Neural cell (in vitro differentiated cells): ENCODE measurements around the gene PLEKHA4. TPM values are rescaled to one million over a fixed set of nuclear protein-coding genes. Genes with fewer than 3 reads are reported as not detected.

Experiments used
- H2AFZ ChIP-seq: fragments of 200-600, 300-800 bp; sonication (generic), shearing (Covaris generic); 2 replicates; pipeline ENCODE4 v1.6.0; 2014; ENCODE audit warnings: low read depth, mild to moderate bottlenecking, antibody characterized with exemption, low read length, moderate library complexity
- H3F3A ChIP-seq: fragments of 200-600 bp; shearing (Covaris generic); 2 replicates; pipeline ENCODE4 v1.6.1; 2016; ENCODE audit warnings: mild to moderate bottlenecking, moderate library complexity, mixed read lengths, antibody characterized with exemption, low read length; ENCODE audit not compliant: insufficient read depth, poor library complexity, severe bottlenecking
- H3K27ac ChIP-seq: fragments of 200-600, 300-800 bp; sonication (generic), shearing (Covaris generic); 2 replicates; pipeline ENCODE4 v1.5.1; 2014; ENCODE audit warnings: mild to moderate bottlenecking, low read length, moderate library complexity
- H3K27me3 ChIP-seq: fragments of 300-800, 200-600 bp; sonication (generic), shearing (Covaris generic); 2 replicates; pipeline ENCODE4 v1.6.0; 2014; ENCODE audit warnings: mild to moderate bottlenecking, low read depth, low read length, moderate library complexity; ENCODE audit not compliant: insufficient read depth
- H3K36me3 ChIP-seq: fragments of 300-800, 200-600 bp; sonication (generic), shearing (Covaris generic); 2 replicates; pipeline ENCODE4 v1.5.1; 2014; ENCODE audit warnings: mild to moderate bottlenecking, antibody characterized with exemption, low read length, moderate library complexity; ENCODE audit not compliant: insufficient read depth
- H3K4me2 ChIP-seq: fragments of 300-800, 200-600 bp; sonication (generic), shearing (Covaris generic); 2 replicates; pipeline ENCODE4 v1.6.0; 2014; ENCODE audit warnings: mild to moderate bottlenecking, low read length
- H3K4me3 ChIP-seq: fragments of 300-800, 200-600 bp; sonication (generic), shearing (Covaris generic); 2 replicates; pipeline ENCODE4 v1.5.1; 2014; ENCODE audit warnings: mild to moderate bottlenecking, low read length, moderate library complexity
- H3K79me2 ChIP-seq: fragments of 200-600 bp; shearing (Covaris generic); replicated peaks from 2 replicates; pipeline ENCODE4 v1.6.0; 2014; ENCODE audit warnings: mild to moderate bottlenecking, low read length, moderate library complexity; ENCODE audit not compliant: insufficient read depth
- H3K9ac ChIP-seq: fragments of 300-800, 200-600 bp; sonication (generic), shearing (Covaris generic); 2 replicates; pipeline ENCODE4 v1.6.1; 2016; ENCODE audit warnings: mild to moderate bottlenecking, low read length, mixed read lengths
- H3K9me2 ChIP-seq: fragments of 200-600 bp; shearing (Covaris generic); 2 replicates; pipeline ENCODE4 v1.6.1; 2016; ENCODE audit warnings: mild to moderate bottlenecking, low read length, mixed read lengths; ENCODE audit not compliant: insufficient read depth
- H3K9me3 ChIP-seq: fragments of 200-600, 300-800 bp; sonication (generic), shearing (Covaris generic); 2 replicates; pipeline ENCODE4 v1.6.1; 2016; ENCODE audit warnings: mild to moderate bottlenecking, mixed run types, low read length, moderate library complexity, mixed read lengths
- H4K20me1 ChIP-seq: fragments of 200-600 bp; shearing (Covaris generic); 2 replicates; pipeline ENCODE4 v1.6.1; 2016; ENCODE audit warnings: mild to moderate bottlenecking, mixed run types; ENCODE audit not compliant: insufficient read depth
- EP300 ChIP-seq: fragments of 450-650 bp; conservative IDR thresholded peaks from 2 replicates; pipeline ENCODE4 v1.6.1; 2014; ENCODE audit warnings: antibody characterized with exemption, mild to moderate bottlenecking, moderate library complexity; ENCODE audit not compliant: poor library complexity, severe bottlenecking
- EZH2 ChIP-seq: fragments of 200-600, 300-800 bp; shearing (Covaris generic), sonication (generic); IDR thresholded peaks from 2 replicates; pipeline ENCODE4 v1.6.1; 2014; ENCODE audit warnings: antibody characterized with exemption, low read length, borderline replicate concordance, mild to moderate bottlenecking; ENCODE audit not compliant: insufficient read depth, poor library complexity, severe bottlenecking
- MXI1 ChIP-seq: fragments of 450-650 bp; conservative IDR thresholded peaks from 2 replicates; pipeline ENCODE4 v1.6.1; 2014; ENCODE audit warnings: antibody characterized with exemption, mild to moderate bottlenecking; ENCODE audit not compliant: poor library complexity, severe bottlenecking
- POLR2AphosphoS5 ChIP-seq: IDR thresholded peaks from 2 replicates; pipeline ENCODE4 v1.6.1; 2012
- RAD21 ChIP-seq: fragments of 450-650 bp; conservative IDR thresholded peaks from 2 replicates; pipeline ENCODE4 v1.6.1; 2014; ENCODE audit warnings: antibody characterized with exemption, mild to moderate bottlenecking, moderate library complexity
- SMC3 ChIP-seq: fragments of 450-650 bp; conservative IDR thresholded peaks from 2 replicates; pipeline ENCODE4 v1.6.1; 2014; ENCODE audit warnings: antibody characterized with exemption, mild to moderate bottlenecking, moderate library complexity; ENCODE audit not compliant: poor library complexity
- TAF1 ChIP-seq: IDR thresholded peaks from 2 replicates; pipeline ENCODE4 v1.6.1; 2012; ENCODE audit warnings: low read depth
- polyA minus RNA-seq: library from RNA; depleted of rRNA, polyadenylated mRNA; stranded (reverse); fragments of >200 nt; gene quantifications from 2 replicates; pipeline ENCODE4 v1.2.3, GENCODE V29; 2014
- polyA plus RNA-seq: library from polyadenylated mRNA; depleted of rRNA; stranded (reverse); fragments of >200 nt; gene quantifications from 2 replicates; pipeline ENCODE4 v1.2.3, GENCODE V29; 2014
- TF ChIP-seq, protein P1 (sequence below): IDR thresholded peaks from 2 replicates; pipeline ENCODE4 v1.6.1; 2012; ENCODE audit warnings: borderline replicate concordance
- TF ChIP-seq, protein P2 (sequence below): fragments of 450-650 bp; IDR thresholded peaks from 2 replicates; pipeline ENCODE4 v1.5.1; 2014; ENCODE audit warnings: antibody characterized with exemption, mild to moderate bottlenecking, moderate library complexity; ENCODE audit not compliant: poor library complexity, severe bottlenecking

The PLEKHA4 gene, protein sequence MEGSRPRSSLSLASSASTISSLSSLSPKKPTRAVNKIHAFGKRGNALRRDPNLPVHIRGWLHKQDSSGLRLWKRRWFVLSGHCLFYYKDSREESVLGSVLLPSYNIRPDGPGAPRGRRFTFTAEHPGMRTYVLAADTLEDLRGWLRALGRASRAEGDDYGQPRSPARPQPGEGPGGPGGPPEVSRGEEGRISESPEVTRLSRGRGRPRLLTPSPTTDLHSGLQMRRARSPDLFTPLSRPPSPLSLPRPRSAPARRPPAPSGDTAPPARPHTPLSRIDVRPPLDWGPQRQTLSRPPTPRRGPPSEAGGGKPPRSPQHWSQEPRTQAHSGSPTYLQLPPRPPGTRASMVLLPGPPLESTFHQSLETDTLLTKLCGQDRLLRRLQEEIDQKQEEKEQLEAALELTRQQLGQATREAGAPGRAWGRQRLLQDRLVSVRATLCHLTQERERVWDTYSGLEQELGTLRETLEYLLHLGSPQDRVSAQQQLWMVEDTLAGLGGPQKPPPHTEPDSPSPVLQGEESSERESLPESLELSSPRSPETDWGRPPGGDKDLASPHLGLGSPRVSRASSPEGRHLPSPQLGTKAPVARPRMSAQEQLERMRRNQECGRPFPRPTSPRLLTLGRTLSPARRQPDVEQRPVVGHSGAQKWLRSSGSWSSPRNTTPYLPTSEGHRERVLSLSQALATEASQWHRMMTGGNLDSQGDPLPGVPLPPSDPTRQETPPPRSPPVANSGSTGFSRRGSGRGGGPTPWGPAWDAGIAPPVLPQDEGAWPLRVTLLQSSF
- polyA plus RNA-seq (not detected in 2 replicates), polyA minus RNA-seq (not detected in 2 replicates)

DNA sequence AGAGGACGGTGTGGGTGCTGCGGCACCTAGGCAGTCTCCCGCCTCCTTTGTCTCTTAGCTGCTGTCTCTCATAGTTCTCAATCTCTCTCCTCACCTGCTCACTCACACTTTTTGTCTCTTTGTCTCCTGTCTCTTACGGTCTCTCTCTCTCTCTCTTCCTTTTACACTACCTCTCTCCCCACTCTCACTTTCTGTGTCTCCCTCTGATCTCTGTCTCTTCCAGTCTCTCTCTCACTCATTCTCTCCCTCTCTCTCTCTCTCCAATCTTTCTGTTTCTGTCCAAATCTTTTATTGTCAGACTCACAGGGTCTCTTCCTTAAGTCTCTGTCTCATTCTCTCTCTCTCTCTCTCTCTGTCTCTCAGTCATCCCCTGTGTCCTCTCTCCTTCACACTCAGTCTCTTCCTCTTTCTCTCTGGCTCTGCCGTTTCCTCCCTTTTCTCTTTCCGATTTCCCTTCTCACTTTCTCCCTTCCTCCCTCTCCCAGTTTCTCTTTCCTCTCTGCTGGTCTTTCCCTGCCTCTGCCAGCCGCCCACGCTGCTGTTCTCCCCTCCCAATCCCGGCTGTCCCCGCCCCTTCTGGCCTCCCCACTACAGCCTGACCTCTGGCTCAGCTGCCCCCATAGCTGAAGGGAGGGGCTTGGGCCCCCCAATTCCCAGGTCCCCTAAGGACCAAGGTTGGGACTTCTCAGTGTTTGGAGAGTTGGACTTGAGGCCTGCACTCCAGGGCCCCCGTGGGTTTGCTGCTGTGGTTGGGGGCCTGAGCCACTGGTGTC lies at the start of gene PLEKHA4:
PLEKHA4 (minus strand) TSS at position 504 of the 773 bp plus-strand sequence. CDS start 997 bp downstream, outside the sequence.
- H3K9ac ChIP-seq: no peak within 1 kb of the TSS
- no peak within 1 kb of the TSS for H3K4me2 ChIP-seq
- H3F3A ChIP-seq: peaks cover 3% of the 10 kb centered on the region
- no peaks in the 10 kb centered on the region for H3K27me3 ChIP-seq
- no peak within 1 kb of the TSS for H3K4me3 ChIP-seq
- H4K20me1 ChIP-seq: no peaks in the 10 kb centered on the region
- H3K9me3 ChIP-seq: no peaks in the 10 kb centered on the region
- no peaks in the 10 kb centered on the region for H3K9me2 ChIP-seq
- no peaks in the 10 kb centered on the region for H3K36me3 ChIP-seq
- no peak for TF ChIP-seq TAF1
- TF ChIP-seq MXI1: no peak
- no peak for TF ChIP-seq EP300
- no peak for TF ChIP-seq RAD21
- H2AFZ ChIP-seq: no peak within 1 kb of the TSS
- peaks cover 10% of the 10 kb centered on the region for H3K79me2 ChIP-seq
- no peak within 1 kb of the TSS for H3K27ac ChIP-seq

DNA sequence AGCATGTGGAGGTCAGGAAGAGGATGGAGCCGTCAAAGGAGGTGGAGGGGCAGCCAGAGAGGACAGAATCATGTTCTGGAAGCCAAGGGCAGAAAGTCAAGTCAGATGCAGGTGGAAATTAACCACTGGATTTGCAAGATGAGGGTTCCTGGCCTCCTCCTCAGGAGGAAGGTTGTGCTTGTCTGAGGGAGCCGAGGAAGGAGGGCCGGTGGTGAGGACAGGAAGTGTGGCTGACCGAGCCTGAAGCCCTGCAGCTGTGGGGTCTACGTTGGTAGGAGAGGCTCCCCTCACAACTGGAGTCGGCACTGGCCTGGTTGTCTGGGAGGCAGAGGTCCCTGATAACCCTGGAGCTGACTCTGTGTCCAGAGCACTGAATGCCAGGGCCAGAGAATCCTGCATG lies 49.7 kb upstream of the PLEKHA4 start:
- no peaks in the 10 kb centered on the region for H3K79me2 ChIP-seq
- no peak overlapping the region for H2AFZ ChIP-seq
- H3K27ac ChIP-seq: no peak overlapping the region
- no peak overlapping the region for H3K9ac ChIP-seq
- H3K36me3 ChIP-seq: no peaks in the 10 kb centered on the region
- no peaks in the 10 kb centered on the region for H3F3A ChIP-seq
- no peaks in the 10 kb centered on the region for H3K27me3 ChIP-seq
- H3K9me2 ChIP-seq: no peaks in the 10 kb centered on the region
- H3K4me2 ChIP-seq: no peak overlapping the region
- no peak overlapping the region for H3K4me3 ChIP-seq
- no peaks in the 10 kb centered on the region for H3K9me3 ChIP-seq
- no peaks in the 10 kb centered on the region for H4K20me1 ChIP-seq
- TF ChIP-seq, protein P1, sequence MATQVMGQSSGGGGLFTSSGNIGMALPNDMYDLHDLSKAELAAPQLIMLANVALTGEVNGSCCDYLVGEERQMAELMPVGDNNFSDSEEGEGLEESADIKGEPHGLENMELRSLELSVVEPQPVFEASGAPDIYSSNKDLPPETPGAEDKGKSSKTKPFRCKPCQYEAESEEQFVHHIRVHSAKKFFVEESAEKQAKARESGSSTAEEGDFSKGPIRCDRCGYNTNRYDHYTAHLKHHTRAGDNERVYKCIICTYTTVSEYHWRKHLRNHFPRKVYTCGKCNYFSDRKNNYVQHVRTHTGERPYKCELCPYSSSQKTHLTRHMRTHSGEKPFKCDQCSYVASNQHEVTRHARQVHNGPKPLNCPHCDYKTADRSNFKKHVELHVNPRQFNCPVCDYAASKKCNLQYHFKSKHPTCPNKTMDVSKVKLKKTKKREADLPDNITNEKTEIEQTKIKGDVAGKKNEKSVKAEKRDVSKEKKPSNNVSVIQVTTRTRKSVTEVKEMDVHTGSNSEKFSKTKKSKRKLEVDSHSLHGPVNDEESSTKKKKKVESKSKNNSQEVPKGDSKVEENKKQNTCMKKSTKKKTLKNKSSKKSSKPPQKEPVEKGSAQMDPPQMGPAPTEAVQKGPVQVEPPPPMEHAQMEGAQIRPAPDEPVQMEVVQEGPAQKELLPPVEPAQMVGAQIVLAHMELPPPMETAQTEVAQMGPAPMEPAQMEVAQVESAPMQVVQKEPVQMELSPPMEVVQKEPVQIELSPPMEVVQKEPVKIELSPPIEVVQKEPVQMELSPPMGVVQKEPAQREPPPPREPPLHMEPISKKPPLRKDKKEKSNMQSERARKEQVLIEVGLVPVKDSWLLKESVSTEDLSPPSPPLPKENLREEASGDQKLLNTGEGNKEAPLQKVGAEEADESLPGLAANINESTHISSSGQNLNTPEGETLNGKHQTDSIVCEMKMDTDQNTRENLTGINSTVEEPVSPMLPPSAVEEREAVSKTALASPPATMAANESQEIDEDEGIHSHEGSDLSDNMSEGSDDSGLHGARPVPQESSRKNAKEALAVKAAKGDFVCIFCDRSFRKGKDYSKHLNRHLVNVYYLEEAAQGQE: no peak
- no peak for TF ChIP-seq POLR2AphosphoS5
- no peak for TF ChIP-seq RAD21
- TF ChIP-seq TAF1: no peak
- TF ChIP-seq, protein P2, sequence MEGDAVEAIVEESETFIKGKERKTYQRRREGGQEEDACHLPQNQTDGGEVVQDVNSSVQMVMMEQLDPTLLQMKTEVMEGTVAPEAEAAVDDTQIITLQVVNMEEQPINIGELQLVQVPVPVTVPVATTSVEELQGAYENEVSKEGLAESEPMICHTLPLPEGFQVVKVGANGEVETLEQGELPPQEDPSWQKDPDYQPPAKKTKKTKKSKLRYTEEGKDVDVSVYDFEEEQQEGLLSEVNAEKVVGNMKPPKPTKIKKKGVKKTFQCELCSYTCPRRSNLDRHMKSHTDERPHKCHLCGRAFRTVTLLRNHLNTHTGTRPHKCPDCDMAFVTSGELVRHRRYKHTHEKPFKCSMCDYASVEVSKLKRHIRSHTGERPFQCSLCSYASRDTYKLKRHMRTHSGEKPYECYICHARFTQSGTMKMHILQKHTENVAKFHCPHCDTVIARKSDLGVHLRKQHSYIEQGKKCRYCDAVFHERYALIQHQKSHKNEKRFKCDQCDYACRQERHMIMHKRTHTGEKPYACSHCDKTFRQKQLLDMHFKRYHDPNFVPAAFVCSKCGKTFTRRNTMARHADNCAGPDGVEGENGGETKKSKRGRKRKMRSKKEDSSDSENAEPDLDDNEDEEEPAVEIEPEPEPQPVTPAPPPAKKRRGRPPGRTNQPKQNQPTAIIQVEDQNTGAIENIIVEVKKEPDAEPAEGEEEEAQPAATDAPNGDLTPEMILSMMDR: no peak
- TF ChIP-seq SMC3: no peak
- TF ChIP-seq MXI1: no peak
- no peak for TF ChIP-seq EP300
- no peak for TF ChIP-seq EZH2
